ENCODE data around the gene MYH16.
"Not testable (repeated sequence)": the region's sequence is repeated elsewhere in the genome, so short reads cannot be mapped to it uniquely, and the experiment has no call there.

MYH16 gene

DNA sequence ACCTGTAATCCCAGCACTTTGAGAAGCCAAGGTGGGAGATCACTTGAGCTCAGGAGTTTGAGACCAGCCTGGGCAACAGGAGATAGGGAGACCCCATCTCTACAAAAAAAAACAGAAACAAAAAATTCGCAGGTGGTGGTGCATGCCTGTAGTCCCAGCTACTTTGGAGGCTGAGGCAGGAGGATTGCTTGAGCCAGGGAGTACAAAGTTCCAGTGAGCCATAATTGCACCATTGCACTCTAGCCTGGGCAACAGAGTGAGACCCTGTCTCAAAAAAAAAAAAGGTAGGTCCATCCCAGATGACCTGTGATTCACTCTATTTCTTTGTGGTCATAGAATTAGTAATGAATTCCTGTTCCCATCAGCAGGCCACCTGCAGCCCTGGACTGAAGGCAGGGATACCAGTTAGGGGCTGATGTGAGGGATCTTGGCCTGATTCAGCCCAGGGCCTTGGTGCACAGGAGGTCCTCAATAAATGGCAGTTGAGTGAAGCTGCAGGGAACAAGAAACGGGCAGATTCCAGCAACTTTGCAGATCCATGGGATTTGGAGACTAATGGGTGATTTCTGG, at the start of gene MYH16:
Gene MYH16, plus strand, starts transcription at position 364 of the 570 bp plus-strand sequence.
- DNase-seq: no peak

DNA sequence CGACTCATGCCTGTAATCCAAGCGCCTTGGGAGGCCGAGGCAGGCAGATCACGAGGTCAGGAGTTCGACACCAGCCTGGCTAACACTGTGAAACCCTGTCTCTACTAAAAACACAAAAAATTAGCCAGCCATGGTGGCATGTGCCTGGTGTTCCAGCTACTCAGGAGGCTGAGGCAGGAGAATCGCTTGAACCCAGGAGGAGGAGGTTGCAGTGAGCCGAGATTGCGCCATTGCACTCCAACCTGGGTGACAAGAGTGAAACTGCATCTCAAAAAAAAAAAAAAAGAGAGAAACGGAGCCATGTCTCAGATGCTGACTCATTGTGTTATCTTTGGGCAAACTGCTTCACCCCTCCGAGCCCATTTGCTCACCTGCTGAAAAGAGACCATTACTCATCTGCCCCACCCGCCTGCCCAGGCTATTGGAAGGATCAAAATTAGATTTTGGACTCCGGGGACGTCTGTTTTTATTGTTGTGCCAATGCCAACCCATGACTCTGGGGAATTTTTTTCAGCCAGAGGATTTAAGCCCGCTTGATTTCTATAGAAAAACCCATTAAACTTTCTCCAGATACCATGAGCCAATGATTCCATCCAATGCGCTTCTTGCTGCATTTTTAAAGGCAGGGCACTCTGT, 48.3 kb upstream of the MYH16 start:
- DNase-seq: not testable (repeated sequence)

DNA sequence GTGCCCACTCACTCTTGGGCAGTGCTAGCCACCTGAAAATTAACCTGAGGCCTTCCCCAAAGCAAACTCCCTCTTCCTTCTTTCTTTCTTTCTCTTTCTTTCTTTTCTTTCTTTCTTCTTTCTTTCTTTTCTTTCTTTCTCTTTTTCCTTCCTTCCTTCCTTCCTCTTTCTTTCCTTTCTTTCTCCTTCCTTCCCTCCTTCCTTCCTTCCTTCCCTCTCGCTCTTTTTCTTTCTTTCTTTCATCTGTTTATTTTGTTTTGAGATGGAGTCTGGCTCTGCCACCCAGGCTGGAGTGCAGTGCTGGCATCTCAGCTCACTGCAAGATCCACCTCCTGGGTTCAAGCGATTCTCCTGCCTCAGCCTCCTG, 47.8 kb upstream of the MYH16 start:
- DNase-seq: no peak

DNA sequence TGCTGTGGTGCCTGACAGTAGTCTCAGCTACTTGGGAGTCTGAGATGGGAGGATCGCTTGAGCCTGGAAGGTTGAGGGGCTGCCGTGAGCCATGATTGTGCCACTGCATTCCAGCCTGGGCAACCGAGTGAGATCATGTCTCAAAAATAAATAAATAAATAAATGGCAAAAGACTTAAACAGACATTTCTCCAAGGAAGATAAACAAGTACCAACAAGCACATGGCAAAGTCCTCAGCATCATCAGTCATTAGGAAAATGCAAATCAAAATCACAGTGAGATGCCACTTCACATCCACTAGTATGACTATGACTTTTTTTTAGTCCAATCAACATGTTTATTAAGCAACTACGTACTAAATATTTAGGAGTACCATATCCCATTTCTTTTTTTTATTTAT, 43.4 kb upstream of the MYH16 start:
- no peak for DNase-seq

DNA sequence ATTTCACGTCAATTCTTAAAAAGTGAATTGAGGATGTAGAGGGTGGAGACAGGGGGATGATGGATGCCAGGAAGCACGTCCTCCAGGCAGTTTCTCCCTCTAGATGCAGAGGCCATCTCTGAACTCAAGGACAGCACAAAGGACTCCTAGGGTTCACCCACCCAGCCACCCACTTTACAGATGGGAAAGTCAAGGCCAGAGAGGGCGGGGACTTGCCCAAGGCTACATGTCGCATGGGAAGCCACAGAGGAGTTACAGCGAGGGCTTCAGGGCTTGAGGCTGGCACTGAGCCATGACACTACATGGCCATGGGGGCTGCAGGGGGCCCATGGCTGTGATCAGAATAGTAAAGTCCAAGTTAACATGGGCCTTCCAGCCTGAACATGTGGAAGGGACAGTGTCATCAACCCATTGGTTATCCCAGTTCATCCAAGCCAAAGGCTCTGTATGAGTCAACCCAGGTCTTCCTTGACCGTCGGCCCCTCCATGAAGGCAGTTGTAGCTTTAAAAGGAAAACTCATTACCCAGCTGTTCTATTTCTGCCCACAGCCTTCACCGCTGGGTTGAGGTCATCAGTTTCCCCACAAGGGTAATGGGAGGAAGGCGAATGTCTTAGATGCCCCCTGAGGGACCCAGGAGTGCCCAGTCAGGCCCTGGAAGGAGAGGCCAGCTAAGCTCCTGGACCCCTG, 40.4 kb upstream of the MYH16 start:
- no peak for DNase-seq

DNA sequence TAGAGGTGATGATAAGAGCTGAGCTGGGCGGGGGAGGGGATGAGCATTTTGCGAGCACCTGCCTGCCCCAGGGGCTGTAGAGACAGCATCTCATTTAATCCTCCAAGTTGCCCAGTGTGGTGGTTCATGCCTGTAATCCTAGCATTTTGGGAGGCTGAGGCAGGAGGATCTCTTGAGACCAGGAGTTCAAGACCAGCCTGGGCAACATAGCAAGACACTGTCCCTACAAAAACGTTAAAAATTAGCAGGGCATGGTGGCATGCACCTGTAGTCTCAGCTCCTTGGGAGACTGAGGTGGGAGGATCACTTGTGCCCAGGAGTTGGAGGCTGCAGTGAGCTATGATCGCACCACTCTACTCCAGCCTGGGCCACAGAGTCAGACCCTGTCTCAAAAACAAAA, 39.7 kb upstream of the MYH16 start:
- not testable (repeated sequence) for DNase-seq

DNA sequence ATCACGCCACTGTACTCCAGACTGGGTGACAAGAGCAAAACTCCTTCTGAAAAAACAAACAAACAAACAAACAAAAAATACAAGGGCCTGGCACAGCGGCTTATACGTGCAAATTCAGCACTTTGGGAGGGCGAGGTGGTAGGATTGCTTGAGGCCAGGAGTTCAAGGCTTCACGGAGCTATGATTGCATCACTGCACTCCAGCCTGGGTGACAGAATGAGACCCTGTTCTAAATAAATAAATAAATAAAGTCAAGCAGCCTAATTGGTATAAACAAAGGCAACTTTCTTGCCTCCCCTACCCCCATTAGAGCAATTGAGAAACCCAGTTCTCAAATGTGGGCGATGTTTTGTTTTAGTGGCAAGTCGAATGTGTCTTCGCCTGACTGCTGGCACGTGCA, 38.5 kb upstream of the MYH16 start:
- DNase-seq: no peak

DNA sequence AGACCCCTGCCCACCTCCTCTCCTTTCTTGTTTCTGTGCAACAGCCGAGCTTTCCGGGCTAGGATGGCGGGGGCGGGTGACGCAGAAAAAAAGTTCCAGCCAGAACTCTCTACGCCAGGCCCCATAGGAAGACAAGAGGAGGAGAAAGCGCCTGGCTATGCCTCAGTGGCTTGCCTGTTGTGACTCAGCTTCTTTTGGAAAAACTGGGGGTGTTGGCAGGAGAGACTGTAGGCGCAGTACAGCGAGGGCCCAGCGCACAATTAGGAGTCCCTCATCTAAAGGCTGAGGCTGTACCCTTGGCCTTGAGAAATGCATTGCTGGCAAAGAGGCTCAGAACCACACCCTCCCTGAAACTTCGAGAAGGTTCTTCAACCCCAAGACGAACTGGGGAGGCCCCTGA, 36.7 kb upstream of the MYH16 start:
- no peak for DNase-seq

DNA sequence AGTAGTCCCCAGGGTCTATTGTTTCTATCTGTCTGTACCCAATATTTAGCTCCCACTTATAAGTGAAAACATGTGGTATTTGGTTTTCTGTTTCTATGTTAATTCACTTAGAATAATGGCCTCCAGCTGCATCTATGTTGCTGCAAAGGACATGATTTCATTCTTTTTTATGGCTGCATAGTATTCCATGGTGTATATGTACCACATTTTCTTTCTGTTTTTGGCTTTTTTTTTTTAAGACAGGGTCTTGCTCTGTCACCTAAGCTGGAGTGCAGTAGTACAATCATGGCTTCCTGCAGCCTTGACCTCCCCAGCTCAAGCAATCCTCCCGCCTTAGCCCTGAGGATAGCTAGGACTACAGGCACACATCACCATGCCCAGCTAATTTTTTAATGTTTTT, 34.8 kb upstream of the MYH16 start:
- DNase-seq: not testable (repeated sequence)

DNA sequence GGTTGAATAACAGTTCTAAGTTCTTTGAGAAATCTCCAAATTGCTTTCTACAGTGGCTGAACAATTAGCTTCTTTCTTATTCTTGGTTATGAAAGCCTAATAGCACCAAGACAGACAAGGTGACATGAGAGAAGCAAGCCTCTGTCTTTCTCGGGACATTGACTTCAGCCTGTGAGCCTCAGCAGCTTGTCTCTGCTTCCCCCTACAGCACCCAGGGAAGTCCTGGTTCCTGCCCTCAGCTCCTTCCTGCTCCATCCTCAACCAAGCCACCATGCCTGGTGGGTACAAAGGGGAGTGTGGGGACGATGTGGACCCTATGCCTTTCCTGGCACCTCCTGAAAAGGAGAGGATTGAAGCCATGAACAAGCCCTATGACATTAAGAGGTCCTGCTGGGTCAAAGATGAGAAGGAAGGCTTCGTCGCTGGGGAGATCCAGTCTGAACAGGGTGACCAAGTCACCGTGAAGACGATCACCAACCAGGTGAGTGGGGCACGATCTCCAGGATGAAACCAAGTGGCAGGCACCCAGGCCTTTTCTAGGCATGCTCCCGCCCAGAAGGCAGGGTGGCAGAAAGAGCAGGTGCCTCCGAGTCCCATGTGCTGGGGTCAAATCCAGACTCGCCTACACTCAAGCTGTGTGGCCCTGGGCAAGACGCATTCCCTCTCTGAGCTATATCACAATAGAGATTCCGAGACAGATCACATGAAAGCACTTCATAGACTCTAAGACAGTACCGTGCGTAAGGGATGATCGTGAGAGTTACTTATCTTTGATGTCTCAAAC, 33.9 kb upstream of the MYH16 start:
- no peak for DNase-seq

DNA sequence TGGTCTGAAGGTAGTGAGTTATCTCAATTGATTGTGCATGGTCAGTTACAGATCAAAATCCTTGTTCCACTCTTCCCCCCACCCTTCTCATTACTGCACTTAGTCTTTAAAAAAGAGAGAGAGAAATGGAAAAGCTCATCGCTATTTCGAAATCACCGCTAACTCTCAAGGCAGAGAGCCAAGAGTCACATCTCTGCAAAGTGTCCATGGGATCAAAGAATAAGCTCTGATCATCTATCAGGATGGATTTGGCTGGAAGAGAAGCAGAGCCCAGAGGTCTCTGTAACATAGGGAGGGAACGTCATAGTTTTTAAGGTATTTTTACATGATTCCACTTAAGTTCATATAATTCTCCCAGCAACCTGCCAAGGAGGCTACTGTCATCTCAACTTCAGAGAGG, 30.0 kb upstream of the MYH16 start:
- DNase-seq: no peak

DNA sequence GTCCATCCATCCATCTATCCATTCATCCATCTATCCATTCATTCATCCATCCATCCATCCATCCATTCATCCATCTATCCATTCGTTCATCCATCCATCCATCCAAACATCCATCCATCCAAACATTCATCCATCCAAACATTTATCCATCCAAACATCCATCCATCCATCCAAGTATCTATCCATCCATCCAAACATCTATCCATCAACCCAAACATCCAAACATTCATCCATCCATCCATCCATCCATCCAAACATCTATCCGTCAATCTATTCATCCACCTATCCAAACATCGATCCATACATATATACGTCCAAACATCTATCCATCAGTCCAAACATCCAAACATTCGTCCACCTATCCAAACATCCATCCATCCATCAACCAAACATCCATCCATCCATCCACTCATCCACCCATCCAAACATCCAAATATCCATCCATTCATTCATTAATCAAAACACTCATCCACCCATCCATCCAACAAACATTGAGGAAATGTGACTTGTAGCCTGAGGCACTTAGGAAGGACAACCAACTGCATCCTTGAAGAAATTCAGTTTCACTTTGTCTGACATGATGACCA, 28.8 kb upstream of the MYH16 start:
- DNase-seq: no peak

DNA sequence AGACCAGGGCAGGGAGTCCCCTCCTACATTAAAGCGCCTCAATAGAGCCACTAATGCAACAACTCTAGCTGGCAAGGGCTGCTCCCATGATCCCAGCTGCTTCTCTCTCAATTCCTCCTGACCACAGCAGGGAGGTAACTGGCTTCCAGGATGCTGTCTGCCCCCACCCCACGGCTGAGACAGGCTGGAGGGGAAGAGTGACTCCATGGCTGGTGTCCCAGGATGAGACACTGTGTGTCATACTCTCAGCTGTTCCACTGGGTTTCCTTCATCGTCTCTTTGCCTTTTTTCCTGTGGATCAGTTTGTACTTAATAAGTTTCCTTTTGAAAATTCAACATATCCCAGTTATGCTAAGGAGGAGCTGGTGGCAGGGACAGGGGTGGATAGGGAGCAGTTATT, 27.7 kb upstream of the MYH16 start:
- DNase-seq: no peak

DNA sequence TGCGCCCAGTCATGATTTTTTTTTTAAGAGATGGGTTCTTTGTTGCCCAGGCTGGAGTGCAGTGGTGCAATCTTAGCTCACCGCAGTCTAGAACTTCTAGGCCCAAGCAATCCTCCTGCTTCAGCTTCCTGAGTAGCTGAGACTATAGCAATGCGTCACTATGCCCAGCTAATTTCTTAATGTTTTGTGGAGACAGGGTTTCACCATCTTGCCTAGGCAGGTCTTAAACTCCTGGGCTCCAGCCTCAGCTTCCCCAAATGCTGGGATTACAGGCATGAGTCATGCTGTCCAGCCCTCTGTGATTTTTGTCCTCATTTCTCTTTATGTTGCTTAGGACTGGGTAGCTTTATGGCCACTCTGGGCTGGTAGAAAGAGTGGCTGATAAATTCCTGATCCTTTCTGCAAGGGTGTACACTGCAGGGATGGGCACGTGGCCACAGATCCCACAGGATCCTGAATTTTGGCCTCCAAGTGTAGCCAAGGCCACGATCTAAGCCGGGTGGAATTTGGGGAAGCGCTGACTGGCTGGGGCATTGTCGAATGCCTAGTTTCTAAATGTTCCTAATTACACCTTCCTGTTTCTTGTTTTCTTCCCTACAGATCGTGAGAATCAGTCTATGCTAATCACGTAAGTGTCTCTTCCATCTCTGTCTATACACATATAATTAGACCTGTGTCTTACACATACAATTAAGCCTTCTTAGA, 24.1 kb upstream of the MYH16 start:
- no peak for DNase-seq

DNA sequence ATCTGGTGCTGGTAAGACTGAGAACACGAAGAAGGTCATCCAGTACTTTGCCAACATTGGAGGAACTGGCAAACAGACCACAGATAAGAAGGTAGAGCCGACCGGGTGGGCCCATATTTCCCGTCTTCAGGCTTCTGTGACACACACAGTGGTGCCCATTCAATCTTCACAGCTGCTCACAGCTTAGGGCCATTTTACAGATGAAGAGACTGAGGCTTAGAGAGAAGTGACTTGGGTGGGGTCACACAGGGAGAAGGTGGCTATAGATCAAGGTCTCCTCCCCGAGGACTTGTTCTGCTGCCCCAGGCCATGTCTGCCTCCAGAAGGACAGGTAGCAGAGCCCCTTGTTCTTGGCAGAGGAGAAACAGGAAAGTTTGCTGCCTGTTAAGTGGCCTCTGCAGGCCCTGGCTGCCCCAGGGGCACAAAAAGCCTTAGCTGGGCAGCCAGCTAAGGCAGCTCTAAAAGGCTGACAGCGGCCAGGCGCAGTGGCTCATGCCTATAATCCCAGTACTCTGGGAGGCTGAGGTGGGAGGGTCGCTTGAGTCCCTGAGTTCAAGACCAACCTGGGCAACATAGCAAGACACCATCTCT, 22.6 kb upstream of the MYH16 start:
- DNase-seq: no peak

DNA sequence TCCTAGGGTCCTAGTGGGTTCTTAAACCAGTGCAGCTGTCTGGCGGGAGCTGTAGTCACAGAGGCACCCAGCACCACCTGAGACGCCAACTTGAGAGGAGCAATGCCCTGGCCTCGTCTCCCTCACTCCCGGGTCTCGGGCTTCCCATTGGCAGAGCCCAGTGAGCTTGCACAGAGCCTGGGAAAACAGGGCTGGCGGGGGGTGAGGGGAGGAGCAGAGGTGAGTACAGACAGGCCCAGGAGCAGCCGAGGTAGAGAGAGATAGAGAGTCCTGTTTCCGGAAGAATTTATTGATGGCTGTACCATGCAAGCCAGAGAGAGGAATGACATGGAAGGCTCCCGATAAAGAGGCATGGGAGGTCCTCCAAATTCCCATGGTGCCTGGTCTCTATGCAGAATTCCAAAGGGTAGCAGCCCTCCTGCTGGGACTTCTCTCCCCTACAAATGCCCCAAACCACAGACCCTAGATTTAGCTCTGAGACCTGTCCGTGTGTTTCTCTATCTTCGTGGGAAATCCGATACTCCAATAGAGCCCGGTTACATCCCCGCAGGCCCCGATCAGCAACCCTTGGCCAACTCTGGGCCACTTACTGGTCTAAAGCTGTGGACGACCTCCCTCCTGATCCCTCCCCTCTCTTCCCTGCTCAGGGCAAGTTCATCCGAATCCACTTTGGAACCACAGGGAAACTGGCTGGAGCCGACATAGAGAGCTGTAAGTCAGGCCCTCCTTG, 20.3 kb upstream of the MYH16 start:
- no peak for DNase-seq

DNA sequence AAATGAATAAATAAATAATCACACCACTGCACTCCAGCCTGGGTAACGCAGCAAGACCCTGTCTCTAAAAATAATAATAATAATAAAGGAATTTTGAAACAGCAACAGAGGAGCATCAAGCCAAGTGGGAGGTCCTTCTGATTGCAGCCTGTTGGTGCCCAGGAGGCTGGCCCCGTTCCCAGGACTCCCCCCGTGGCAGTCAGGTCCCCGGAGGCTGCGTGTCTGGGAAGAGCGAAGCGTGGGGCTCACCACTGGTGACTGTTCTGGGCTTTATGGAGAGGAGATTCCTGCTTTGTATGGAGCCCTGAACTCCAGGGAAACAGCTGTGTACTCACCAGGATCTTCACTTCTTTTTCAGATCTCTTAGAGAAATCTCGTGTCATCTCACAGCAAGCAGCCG, 19.3 kb upstream of the MYH16 start:
- no peak for DNase-seq

DNA sequence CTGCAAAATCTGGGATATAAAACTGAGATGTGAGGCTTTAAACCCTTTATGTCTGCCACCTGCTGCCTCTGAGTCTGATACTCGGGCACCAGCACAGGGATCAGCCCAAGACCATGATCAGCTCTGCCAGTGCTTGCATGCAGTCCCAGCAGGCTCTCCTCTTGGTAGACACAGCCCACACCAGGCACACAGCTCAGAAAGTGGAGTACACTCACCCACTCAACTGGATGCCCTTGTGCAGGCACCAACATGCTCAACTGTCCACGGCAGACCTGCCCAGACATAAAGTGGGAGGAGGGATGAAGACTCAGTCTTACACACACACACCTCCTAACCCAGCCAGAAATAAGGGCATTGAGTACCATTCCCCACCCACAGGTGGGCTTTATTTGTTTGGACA, 18.2 kb upstream of the MYH16 start:
- DNase-seq: no peak

DNA sequence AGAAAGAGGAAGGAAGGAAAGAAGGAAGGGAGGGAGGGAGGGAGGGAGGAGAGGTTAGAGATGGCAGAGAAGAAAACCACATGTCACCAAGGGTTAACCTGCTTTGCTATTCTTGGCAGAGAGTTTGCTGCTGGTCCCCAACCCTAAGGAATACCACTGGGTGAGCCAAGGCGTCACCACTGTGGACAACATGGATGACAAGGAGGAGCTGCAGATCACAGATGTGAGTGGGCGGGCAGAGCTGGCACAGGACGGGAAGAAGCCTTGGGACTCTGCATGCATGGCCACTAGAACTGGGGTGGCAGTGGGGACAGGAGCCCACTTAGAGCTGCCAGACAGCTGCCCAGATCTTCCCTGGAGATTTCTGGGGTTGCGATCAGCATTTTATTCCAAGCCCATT, 17.2 kb upstream of the MYH16 start:
- no peak for DNase-seq

DNA sequence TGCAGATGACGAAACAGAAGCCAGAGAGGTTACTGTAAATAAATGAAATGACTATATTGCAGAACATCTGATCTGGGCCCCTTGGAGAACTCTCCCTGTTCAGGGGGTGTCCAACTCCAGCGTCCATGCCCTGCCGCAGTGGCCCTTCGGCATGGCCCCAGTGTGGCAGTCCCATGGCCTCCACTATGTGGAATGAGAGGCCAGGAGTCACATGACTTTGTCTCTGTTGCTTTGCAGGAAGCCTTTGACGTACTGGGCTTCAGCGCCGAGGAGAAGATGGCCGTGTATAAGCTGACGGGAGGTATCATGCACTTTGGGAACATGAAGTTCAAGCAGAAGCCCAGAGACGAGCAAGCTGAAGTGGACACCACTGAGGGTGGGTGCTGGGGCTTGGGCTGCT, 15.6 kb upstream of the MYH16 start:
- DNase-seq: no peak

DNA sequence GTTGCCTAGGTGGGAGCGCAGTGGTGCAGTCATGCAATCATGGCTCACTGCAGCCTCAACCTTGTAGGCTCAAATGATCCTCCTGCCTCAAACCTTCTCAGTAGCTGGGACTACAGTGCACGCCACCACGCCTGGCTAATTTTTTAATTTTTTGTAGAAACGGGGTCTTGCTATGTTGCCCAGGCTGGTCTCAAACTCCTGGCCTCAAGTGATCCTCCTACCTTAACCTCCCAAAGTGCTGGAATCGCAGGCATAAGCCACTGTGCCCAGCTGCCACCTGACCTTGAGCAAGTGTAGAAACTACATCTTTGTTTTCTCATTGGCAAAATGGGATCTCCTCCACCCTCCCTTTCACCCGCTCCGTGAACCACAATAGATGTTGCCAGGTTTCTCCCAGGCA, 15.0 kb upstream of the MYH16 start:
- DNase-seq: no peak

DNA sequence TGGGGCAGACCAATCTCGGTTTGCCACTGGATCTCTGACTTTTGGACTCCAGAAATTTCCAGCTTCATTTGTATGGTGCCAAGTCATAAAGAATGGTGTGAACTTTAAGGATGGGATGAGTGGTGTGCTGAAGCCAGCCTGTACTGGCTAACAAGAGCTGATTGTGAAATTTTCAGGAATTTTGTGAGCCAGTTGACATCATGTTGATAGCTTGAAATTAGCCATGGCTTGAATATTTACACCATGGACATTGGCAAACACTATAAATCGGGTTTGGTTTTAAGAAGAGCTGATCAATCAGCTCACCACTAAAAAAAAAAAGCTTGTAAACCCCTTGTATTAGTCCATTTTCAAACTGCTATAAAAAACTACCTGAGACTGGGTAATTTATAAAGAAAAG, 14.1 kb upstream of the MYH16 start:
- no peak for DNase-seq

Data from right hindlimb (tissue), 1 donor.